Measurements from ENCODE around the gene NADK2. TPM values are rescaled to one million over a fixed set of nuclear protein-coding genes. Genes with fewer than 3 reads are reported as not detected.

The NADK2 gene
- total RNA-seq, 1 experiment from 2014 or later, result 36.9 TPM

- peaks cover 95% of the 10 kb centered on the region for H3K79me2 ChIP-seq (ENCODE audit: low read length)
- no peaks in the 10 kb centered on the region for H4K20me1 ChIP-seq (ENCODE audit: insufficient read depth, low read depth, low read length)
- no peaks in the 10 kb centered on the region for H3K9me2 ChIP-seq (replicated peaks; ENCODE audit: insufficient read depth, low read length)
- H3K4me3 ChIP-seq (ENCODE audit: low read length), result peak within 1 kb of the TSS; percentile 79
- no peaks in the 10 kb centered on the region for H3K9me3 ChIP-seq (ENCODE audit: low read length)
- DNase-seq, result peak; percentile 99
- no peaks in the 10 kb centered on the region for H3K27me3 ChIP-seq (ENCODE audit: low read length)
- H2AFZ ChIP-seq (ENCODE audit: low read length), result peak within 1 kb of the TSS; percentile 67
- peak within 1 kb of the TSS; percentile 89 for H3K9ac ChIP-seq (ENCODE audit: low read length)
- H3K27ac ChIP-seq (ENCODE audit: low read length), result peak within 1 kb of the TSS; percentile 61
- peak within 1 kb of the TSS; percentile 93 for H3K4me2 ChIP-seq (ENCODE audit: low read depth, low read length, poor library complexity, severe bottlenecking)
- peaks cover 33% of the 10 kb centered on the region for H3K36me3 ChIP-seq (ENCODE audit: insufficient read depth, low read length)
- H3K4me1 ChIP-seq (ENCODE audit: low read length), result peaks cover 36% of the 10 kb centered on the region
Measured at GRCh38 chr5:36151434-36152323, 90.0 kb downstream of the NADK2 start, which contains the start of the genes LMBRD2 and SKP2. Gene LMBRD2, minus strand, starts transcription at chr5:36151887. Its CDS starts 8,538 bp downstream, at chr5:36143349. Gene SKP2, plus strand, starts transcription at chr5:36152111. Its CDS starts 152 bp downstream, at chr5:36152263.

GRCh38 chr5:36150676-36151433 is 90.9 kb downstream of the NADK2 start:
- peak overlapping the region; percentile 67 for H2AFZ ChIP-seq (ENCODE audit: low read length)
- peaks cover 25% of the 10 kb centered on the region; the same call in 1 of the 2 replicates for H3K36me3 ChIP-seq (ENCODE audit: insufficient read depth, low read length)
- H3K9me3 ChIP-seq (ENCODE audit: low read length), result no peaks in the 10 kb centered on the region
- H3K4me3 ChIP-seq (ENCODE audit: low read length), result peak overlapping the region; percentile 79
- H3K9ac ChIP-seq (ENCODE audit: low read length), result peak overlapping the region; percentile 89
- H3K79me2 ChIP-seq (ENCODE audit: low read length), result peaks cover 95% of the 10 kb centered on the region
- peak; percentile 88 for DNase-seq
- H3K4me1 ChIP-seq (ENCODE audit: low read length), result peaks cover 36% of the 10 kb centered on the region
- no peaks in the 10 kb centered on the region for H3K27me3 ChIP-seq (ENCODE audit: low read length)
- no peaks in the 10 kb centered on the region for H3K9me2 ChIP-seq (replicated peaks; ENCODE audit: insufficient read depth, low read length)
- peak overlapping the region; percentile 93 for H3K4me2 ChIP-seq (ENCODE audit: low read depth, low read length, poor library complexity, severe bottlenecking)
- no peaks in the 10 kb centered on the region for H4K20me1 ChIP-seq (ENCODE audit: insufficient read depth, low read depth, low read length)
- peak overlapping the region; percentile 55; the same call in 1 of the 2 replicates for H3K27ac ChIP-seq (ENCODE audit: low read length)

DNA sequence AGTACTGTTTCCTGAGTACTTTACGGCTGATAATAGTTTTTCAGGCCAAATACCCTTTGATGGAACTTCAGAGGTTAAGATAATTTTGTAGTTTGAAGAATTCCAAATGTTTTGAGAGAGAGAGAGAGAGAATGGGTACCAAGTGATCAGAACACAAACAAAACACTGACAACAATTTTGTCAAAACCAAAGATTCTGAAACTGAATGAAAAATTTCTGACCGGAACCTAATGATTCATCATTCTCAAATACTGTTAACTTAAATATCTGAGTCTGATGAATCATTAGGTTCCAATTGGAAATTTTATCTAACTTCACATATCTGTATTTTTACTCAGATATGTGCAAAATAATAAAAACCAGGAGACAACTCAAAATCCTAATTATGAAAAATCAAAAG is 94.0 kb downstream of the NADK2 start:
- Histone ChIP-seq H3K4me1 (ENCODE audit: low read length) (peaks cover 22% of the 10 kb centered on the region), H3K27me3 (ENCODE audit: low read length) (no peaks in the 10 kb centered on the region), H3K4me3 (ENCODE audit: low read length) (no peak overlapping the region), H3K27ac (ENCODE audit: low read length) (no peak overlapping the region), H3K9ac (ENCODE audit: low read length) (no peak overlapping the region), H4K20me1 (ENCODE audit: insufficient read depth, low read depth, low read length) (no peaks in the 10 kb centered on the region), H2AFZ (ENCODE audit: low read length) (no peak overlapping the region), H3K4me2 (ENCODE audit: low read depth, low read length, poor library complexity, severe bottlenecking) (no peak overlapping the region), H3K79me2 (ENCODE audit: low read length) (peaks cover 85% of the 10 kb centered on the region), H3K9me3 (ENCODE audit: low read length) (no peaks in the 10 kb centered on the region), H3K9me2 (replicated peaks; ENCODE audit: insufficient read depth, low read length) (no peaks in the 10 kb centered on the region), H3K36me3 (ENCODE audit: insufficient read depth, low read length) (peaks cover 4% of the 10 kb centered on the region; the same call in 1 of the 2 replicates)
- DNase-seq, result no peak

GRCh38 chr5:36146390-36146789 is 95.3 kb downstream of the NADK2 start:
- Histone ChIP-seq H3K27me3 (ENCODE audit: low read length) (no peaks in the 10 kb centered on the region), H3K9ac (ENCODE audit: low read length) (no peak overlapping the region)

GRCh38 chr5:36145311-36145710 is 96.4 kb downstream of the NADK2 start:
- H3K4me2 ChIP-seq (ENCODE audit: low read depth, low read length, poor library complexity, severe bottlenecking), result no peak overlapping the region
- H3K9me2 ChIP-seq (replicated peaks; ENCODE audit: insufficient read depth, low read length), result no peaks in the 10 kb centered on the region
- DNase-seq, result no peak
- H3K79me2 ChIP-seq (ENCODE audit: low read length), result peaks cover 65% of the 10 kb centered on the region
- H3K4me3 ChIP-seq (ENCODE audit: low read length), result no peak overlapping the region
- H3K27me3 ChIP-seq (ENCODE audit: low read length), result no peaks in the 10 kb centered on the region
- peaks cover 19% of the 10 kb centered on the region; the same call in 1 of the 2 replicates for H3K36me3 ChIP-seq (ENCODE audit: insufficient read depth, low read length)
- H3K9me3 ChIP-seq (ENCODE audit: low read length), result no peaks in the 10 kb centered on the region
- no peak overlapping the region for H3K27ac ChIP-seq (ENCODE audit: low read length)
- H4K20me1 ChIP-seq (ENCODE audit: insufficient read depth, low read depth, low read length), result no peaks in the 10 kb centered on the region
- H3K4me1 ChIP-seq (ENCODE audit: low read length), result peaks cover 19% of the 10 kb centered on the region
- no peak overlapping the region for H2AFZ ChIP-seq (ENCODE audit: low read length)
- H3K9ac ChIP-seq (ENCODE audit: low read length), result no peak overlapping the region

More at GRCh38 chr5:36146390-36146789, 95.3 kb downstream of the NADK2 start:
- peaks cover 75% of the 10 kb centered on the region for H3K79me2 ChIP-seq (ENCODE audit: low read length)
- peaks cover 22% of the 10 kb centered on the region for H3K4me1 ChIP-seq (ENCODE audit: low read length)
- no peak overlapping the region for H3K27ac ChIP-seq (ENCODE audit: low read length)
- no peaks in the 10 kb centered on the region for H3K9me3 ChIP-seq (ENCODE audit: low read length)
- H4K20me1 ChIP-seq (ENCODE audit: insufficient read depth, low read depth, low read length), result no peaks in the 10 kb centered on the region
- no peak overlapping the region for H3K4me3 ChIP-seq (ENCODE audit: low read length)
- no peaks in the 10 kb centered on the region for H3K9me2 ChIP-seq (replicated peaks; ENCODE audit: insufficient read depth, low read length)
- no peak overlapping the region for H3K4me2 ChIP-seq (ENCODE audit: low read depth, low read length, poor library complexity, severe bottlenecking)
- no peak for DNase-seq
- peaks cover 10% of the 10 kb centered on the region; the same call in 1 of the 2 replicates for H3K36me3 ChIP-seq (ENCODE audit: insufficient read depth, low read length)
- no peak overlapping the region for H2AFZ ChIP-seq (ENCODE audit: low read length)

Small RNAs within 50 kb of the gene (small RNA-seq; reads per million reads assigned to genes)
- 1.2 reads per million, percentile 36 among the genes with 10 or more reads in this experiment for gene MIR580
- not detected for gene RNU6-1305P

Other genes starting within 250 kb of the NADK2 start
- not detected in 2 replicates for gene UGT3A2, start 175.0 kb downstream of the NADK2 start, total RNA-seq (2014; rRNA removed; shearing (Covaris generic); ENCODE audit: low replicate concordance)
- 27.8 and 41.2 TPM in 2 replicates for gene LMBRD2, start 90.0 kb downstream of the NADK2 start, total RNA-seq (2014; rRNA removed; shearing (Covaris generic); ENCODE audit: low replicate concordance)
- 32.9 and 36.0 TPM in 2 replicates for gene SKP2, start 89.8 kb downstream of the NADK2 start, total RNA-seq (2014; rRNA removed; shearing (Covaris generic); ENCODE audit: low replicate concordance)
- gene RANBP3L, start 60.0 kb upstream of the NADK2 start, total RNA-seq (2014; rRNA removed; shearing (Covaris generic); ENCODE audit: low replicate concordance), result 0.18 and 0.22 TPM in 2 replicates